Measurements from ENCODE around the gene PCBP3.

DNA sequence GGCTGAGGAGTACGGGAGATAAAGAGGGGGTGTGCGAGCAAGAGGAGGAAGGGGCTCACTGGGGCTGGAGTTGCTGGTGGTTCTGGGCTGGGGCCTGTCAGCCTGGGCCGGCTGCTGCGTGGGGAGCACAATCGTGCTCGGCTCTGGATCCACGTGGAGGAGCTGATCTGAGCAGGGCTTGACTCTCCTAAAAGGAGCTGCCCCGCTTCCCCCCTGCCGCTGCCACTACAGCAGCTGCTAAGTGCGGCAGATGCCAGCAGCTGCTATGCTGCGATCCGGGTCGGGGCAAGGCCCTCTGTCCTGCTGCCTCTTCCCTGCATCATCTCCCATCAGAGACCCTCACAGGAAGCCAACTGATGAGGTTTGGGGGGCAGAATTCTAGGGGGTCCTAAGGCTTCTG lies 165.9 kb downstream of the PCBP3 start:
- no peak for TF ChIP-seq POLR2A (IDR thresholded peaks at IDR 0.05)
- TF ChIP-seq, protein P1, sequence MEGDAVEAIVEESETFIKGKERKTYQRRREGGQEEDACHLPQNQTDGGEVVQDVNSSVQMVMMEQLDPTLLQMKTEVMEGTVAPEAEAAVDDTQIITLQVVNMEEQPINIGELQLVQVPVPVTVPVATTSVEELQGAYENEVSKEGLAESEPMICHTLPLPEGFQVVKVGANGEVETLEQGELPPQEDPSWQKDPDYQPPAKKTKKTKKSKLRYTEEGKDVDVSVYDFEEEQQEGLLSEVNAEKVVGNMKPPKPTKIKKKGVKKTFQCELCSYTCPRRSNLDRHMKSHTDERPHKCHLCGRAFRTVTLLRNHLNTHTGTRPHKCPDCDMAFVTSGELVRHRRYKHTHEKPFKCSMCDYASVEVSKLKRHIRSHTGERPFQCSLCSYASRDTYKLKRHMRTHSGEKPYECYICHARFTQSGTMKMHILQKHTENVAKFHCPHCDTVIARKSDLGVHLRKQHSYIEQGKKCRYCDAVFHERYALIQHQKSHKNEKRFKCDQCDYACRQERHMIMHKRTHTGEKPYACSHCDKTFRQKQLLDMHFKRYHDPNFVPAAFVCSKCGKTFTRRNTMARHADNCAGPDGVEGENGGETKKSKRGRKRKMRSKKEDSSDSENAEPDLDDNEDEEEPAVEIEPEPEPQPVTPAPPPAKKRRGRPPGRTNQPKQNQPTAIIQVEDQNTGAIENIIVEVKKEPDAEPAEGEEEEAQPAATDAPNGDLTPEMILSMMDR (IDR thresholded peaks at IDR 0.05 in 4 of 5, conservative IDR thresholded peaks at IDR 0.05 in 1 of 5): no peak

All from gastrocnemius medialis (tissue), 4 donors.